Fibroblast of villous mesenchyme (primary cell): ENCODE results near the gene DPP10. TPM values are rescaled to one million over a fixed set of nuclear protein-coding genes. Genes with fewer than 3 reads are reported as not detected.

ENCODE experiments used
- DNase-seq: peaks from one replicate; pipeline ENCODE4 v3.0.0-alpha.2; 2010; ENCODE audit warnings: low read depth
- H3K4me3 ChIP-seq: 2 replicates; pipeline ENCODE4 v1.5.1; 2011; ENCODE audit warnings: low read depth, mild to moderate bottlenecking, low read length
- CTCF ChIP-seq: IDR thresholded peaks from 2 replicates; pipeline ENCODE4 v1.5.1; 2012; ENCODE audit warnings: low read depth, mild to moderate bottlenecking, low read length; ENCODE audit not compliant: insufficient read depth
- total RNA-seq: library from RNA; depleted of rRNA; stranded (reverse); fragments of >200 nt; gene quantifications from 2 replicates; pipeline ENCODE4 v1.2.3, GENCODE V29; 2012

DPP10 gene
- total RNA-seq, 1 donor, result under 0.01 TPM

GRCh38 chr2:114698520-114698919 is 256.1 kb downstream of the DPP10 start:
- H3K4me3 ChIP-seq, result no peak overlapping the region
- no peak for TF ChIP-seq CTCF
- no peak for DNase-seq

- no peak for DNase-seq
- no peak for TF ChIP-seq CTCF
- H3K4me3 ChIP-seq, result no peak overlapping the region
These were observed 257.0 kb downstream of the DPP10 start for GRCh38 chr2:114699423-114699944.

GRCh38 chr2:114700440-114700839 is 258.0 kb downstream of the DPP10 start:
- TF ChIP-seq CTCF, result no peak

GRCh38 chr2:114709936-114710850 is 267.8 kb downstream of the DPP10 start:
- no peak for TF ChIP-seq CTCF
- DNase-seq, result no peak
- no peak overlapping the region for H3K4me3 ChIP-seq

More at GRCh38 chr2:114700440-114700839, 258.0 kb downstream of the DPP10 start:
- H3K4me3 ChIP-seq, result no peak overlapping the region
- no peak for DNase-seq

GRCh38 chr2:114714313-114714712 is 271.9 kb downstream of the DPP10 start:
- DNase-seq, result no peak
- no peak overlapping the region for H3K4me3 ChIP-seq
- TF ChIP-seq CTCF, result no peak

GRCh38 chr2:114717049-114717448 is 274.6 kb downstream of the DPP10 start:
- DNase-seq, result no peak
- H3K4me3 ChIP-seq, result no peak overlapping the region
- TF ChIP-seq CTCF, result no peak

- no peak for DNase-seq
- TF ChIP-seq CTCF, result no peak
- no peak overlapping the region for H3K4me3 ChIP-seq
These were observed 282.0 kb downstream of the DPP10 start for GRCh38 chr2:114724454-114724853.
